ENCODE results near the gene UFL1.

UFL1 gene

GRCh38 chr6:96570053-96570452 lies 48.4 kb downstream of the UFL1 start:
- Histone ChIP-seq H3K4me1 (ENCODE audit: control insufficient read depth, insufficient read depth, low read length, poor library complexity, severe bottlenecking) (no peaks in the 10 kb centered on the region), H3K9me3 (ENCODE audit: control insufficient read depth, low read length) (peaks cover 4% of the 10 kb centered on the region), H3K4me3 (ENCODE audit: extremely low read depth, insufficient read depth, low read length, poor library complexity, severe bottlenecking) (no peak overlapping the region), H3K27ac (ENCODE audit: low read depth, low read length, severe bottlenecking) (no peak overlapping the region), H3K36me3 (ENCODE audit: control insufficient read depth, insufficient read depth, low read length) (no peaks in the 10 kb centered on the region)
- no CpG with 5 or more reads among the region's 2 CpGs for WGBS, 2 experiments (ENCODE audit: insufficient coverage in 2 of 2)

DNA sequence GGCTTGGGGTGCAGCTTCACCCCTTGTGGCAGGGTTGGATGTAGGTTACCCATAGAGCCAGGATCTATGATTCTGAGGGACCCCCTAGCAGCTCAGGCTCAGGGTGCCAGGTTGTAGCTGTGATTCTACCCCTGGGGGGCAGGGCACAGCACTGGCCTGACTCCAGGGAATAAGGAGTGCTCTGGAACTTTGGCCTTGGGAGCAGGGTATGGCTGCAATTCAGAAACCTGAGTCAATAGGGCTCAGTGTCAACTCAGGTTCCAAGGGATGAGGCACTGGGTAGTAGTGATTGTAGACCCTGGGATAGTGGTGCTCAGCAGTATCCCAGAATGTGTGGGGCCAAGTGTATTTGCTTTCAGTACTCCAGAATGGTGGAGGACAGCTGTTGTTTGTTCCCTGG lies 49.9 kb downstream of the UFL1 start:
- Histone ChIP-seq H3K27ac (ENCODE audit: low read depth, low read length, severe bottlenecking) (no peak overlapping the region), H3K4me3 (ENCODE audit: extremely low read depth, insufficient read depth, low read length, poor library complexity, severe bottlenecking) (no peak overlapping the region), H3K9me3 (ENCODE audit: control insufficient read depth, low read length) (peaks cover 4% of the 10 kb centered on the region), H3K36me3 (ENCODE audit: control insufficient read depth, insufficient read depth, low read length) (no peaks in the 10 kb centered on the region), H3K4me1 (ENCODE audit: control insufficient read depth, insufficient read depth, low read length, poor library complexity, severe bottlenecking) (no peaks in the 10 kb centered on the region)

DNA sequence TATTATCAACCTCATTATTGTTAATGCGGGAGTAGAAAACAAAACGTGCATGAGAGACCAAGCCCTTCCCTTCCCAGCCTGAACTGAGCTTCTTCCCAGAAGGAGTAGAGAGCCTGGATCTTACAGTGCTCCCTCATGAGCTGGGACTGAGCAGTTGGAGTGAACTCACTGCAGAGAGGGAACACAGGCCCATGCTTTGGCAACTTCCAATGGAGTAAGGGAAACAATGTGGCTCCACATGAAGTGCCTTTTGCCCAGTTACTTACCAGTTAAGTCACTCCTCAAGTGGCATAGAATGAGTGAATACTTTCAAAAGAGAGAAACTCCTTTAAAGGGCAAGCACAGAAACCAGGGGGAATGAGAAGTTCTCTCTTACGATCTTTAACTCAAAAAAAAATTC lies 53.8 kb downstream of the UFL1 start:
- Histone ChIP-seq H3K4me3 (ENCODE audit: extremely low read depth, insufficient read depth, low read length, poor library complexity, severe bottlenecking) (no peak overlapping the region), H3K4me1 (ENCODE audit: control insufficient read depth, insufficient read depth, low read length, poor library complexity, severe bottlenecking) (no peaks in the 10 kb centered on the region), H3K27ac (ENCODE audit: low read depth, low read length, severe bottlenecking) (no peak overlapping the region), H3K36me3 (ENCODE audit: control insufficient read depth, insufficient read depth, low read length) (no peaks in the 10 kb centered on the region), H3K9me3 (ENCODE audit: control insufficient read depth, low read length) (peaks cover 4% of the 10 kb centered on the region)
- 60% methylated on average over 1 of the region's 3 CpGs; no CpG with 5 or more reads in 1 of the 2 experiments for WGBS, 2 experiments (ENCODE audit: insufficient coverage in 2 of 2)

DNA sequence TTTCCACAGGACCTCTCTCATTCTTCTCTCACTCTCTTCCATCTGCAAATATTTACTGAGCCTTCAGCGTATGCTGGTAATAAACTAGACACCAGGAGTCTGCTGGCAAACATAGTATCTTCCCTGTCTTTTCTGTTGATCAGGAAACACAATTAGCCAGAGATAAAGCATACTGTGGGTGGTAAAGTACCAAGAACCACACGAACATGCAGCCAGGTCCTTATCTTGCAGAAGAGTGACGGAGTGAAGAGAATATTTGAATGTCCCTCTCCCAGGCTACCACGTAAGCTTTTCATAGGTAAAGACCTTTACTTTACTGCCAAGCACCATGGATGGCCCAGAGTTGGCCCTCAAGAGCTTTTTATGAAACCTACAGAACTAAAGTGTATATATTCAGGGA lies 54.6 kb downstream of the UFL1 start:
- Histone ChIP-seq H3K4me3 (ENCODE audit: extremely low read depth, insufficient read depth, low read length, poor library complexity, severe bottlenecking) (no peak overlapping the region), H3K4me1 (ENCODE audit: control insufficient read depth, insufficient read depth, low read length, poor library complexity, severe bottlenecking) (no peaks in the 10 kb centered on the region), H3K9me3 (ENCODE audit: control insufficient read depth, low read length) (peaks cover 2% of the 10 kb centered on the region), H3K27ac (ENCODE audit: low read depth, low read length, severe bottlenecking) (no peak overlapping the region), H3K36me3 (ENCODE audit: control insufficient read depth, insufficient read depth, low read length) (no peaks in the 10 kb centered on the region)
- 83 to 87% methylated on average over 3 of the region's 4 CpGs for WGBS, 2 experiments (ENCODE audit: insufficient coverage in 2 of 2)

DNA sequence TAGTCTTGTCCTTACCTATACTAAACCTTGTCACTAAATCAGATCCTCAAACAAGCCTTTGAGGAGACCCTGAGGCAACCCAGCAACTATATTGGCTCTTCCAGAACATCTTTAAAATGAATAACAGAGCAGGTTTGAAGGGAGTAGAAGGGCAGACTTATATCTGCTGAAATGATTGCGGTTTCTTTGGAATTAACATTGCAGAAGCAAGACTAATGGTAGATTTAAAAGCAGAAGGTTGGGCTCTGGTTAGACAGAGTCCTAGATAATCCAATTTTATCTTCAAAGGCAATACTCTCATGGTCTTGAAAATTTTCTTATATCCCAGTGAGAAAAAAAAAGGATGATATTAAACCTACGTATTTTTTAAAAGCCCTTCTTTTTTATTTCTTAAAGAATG lies 60.4 kb downstream of the UFL1 start:
- no CpG with 5 or more reads among the region's 2 CpGs for WGBS, 2 experiments (ENCODE audit: insufficient coverage in 2 of 2)
- Histone ChIP-seq H3K4me1 (ENCODE audit: control insufficient read depth, insufficient read depth, low read length, poor library complexity, severe bottlenecking) (no peaks in the 10 kb centered on the region), H3K4me3 (ENCODE audit: extremely low read depth, insufficient read depth, low read length, poor library complexity, severe bottlenecking) (no peak overlapping the region), H3K27ac (ENCODE audit: low read depth, low read length, severe bottlenecking) (no peak overlapping the region), H3K36me3 (ENCODE audit: control insufficient read depth, insufficient read depth, low read length) (no peaks in the 10 kb centered on the region), H3K9me3 (ENCODE audit: control insufficient read depth, low read length) (no peaks in the 10 kb centered on the region)

- Histone ChIP-seq H3K9me3 (ENCODE audit: control insufficient read depth, low read length) (no peaks in the 10 kb centered on the region), H3K4me3 (ENCODE audit: extremely low read depth, insufficient read depth, low read length, poor library complexity, severe bottlenecking) (no peak overlapping the region), H3K36me3 (ENCODE audit: control insufficient read depth, insufficient read depth, low read length) (no peaks in the 10 kb centered on the region), H3K4me1 (ENCODE audit: control insufficient read depth, insufficient read depth, low read length, poor library complexity, severe bottlenecking) (no peaks in the 10 kb centered on the region), H3K27ac (ENCODE audit: low read depth, low read length, severe bottlenecking) (no peak overlapping the region)
- no CpG with 5 or more reads among the region's 1 CpG for WGBS, 2 experiments (ENCODE audit: insufficient coverage in 2 of 2)
Measured at GRCh38 chr6:96582436-96582835, 60.8 kb downstream of the UFL1 start.

DNA sequence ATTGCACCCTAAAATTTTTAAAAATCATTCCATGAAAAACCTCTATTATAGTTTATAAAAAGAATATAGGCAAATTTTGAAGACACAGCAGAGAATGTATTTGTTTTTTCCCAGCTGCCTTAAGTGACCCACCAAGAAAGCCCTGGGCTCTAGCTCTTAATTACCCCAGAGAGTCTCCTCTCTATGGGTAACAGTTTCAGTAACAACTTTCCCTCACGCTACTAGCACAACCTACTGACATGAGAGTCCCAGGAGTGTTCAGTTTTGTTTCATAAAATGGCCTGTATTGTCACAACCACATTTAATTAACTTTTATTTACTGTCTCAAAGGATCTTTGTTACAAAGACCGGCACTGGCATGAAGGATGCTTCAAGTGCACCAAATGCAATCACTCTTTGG lies 82.8 kb downstream of the UFL1 start:
- H3K27ac ChIP-seq (ENCODE audit: low read depth, low read length, severe bottlenecking), result no peak overlapping the region
- no peak overlapping the region for H3K4me3 ChIP-seq (ENCODE audit: extremely low read depth, insufficient read depth, low read length, poor library complexity, severe bottlenecking)
- H3K4me1 ChIP-seq (ENCODE audit: control insufficient read depth, insufficient read depth, low read length, poor library complexity, severe bottlenecking), result no peaks in the 10 kb centered on the region
- H3K9me3 ChIP-seq (ENCODE audit: control insufficient read depth, low read length), result no peaks in the 10 kb centered on the region
- no peaks in the 10 kb centered on the region for H3K36me3 ChIP-seq (ENCODE audit: control insufficient read depth, insufficient read depth, low read length)
- WGBS, 2 experiments (ENCODE audit: insufficient coverage in 2 of 2), result 70 to 87% methylated on average over 1 to 2 of the region's 2 CpGs
